GM23338 (cell line): ENCODE results near the gene ECHDC1. TPM values are rescaled to one million over a fixed set of nuclear protein-coding genes. Genes with fewer than 3 reads are reported as not detected.

Experiments used
- ATAC-seq: fragments of 200-7000 bp; cut with Tn5 transposase; 3 replicates; pipeline ENCODE4 v1.9.1; 2020
- DNase-seq: peaks from one replicate; pipeline ENCODE4 v3.0.0-alpha.2; 2015; ENCODE audit warnings: low spot score
- H2AFZ ChIP-seq: fragments of 200-600 bp; sonication (generic); 2 replicates; pipeline ENCODE4 v1.8.0; 2016; ENCODE audit warnings: antibody characterized with exemption, mild to moderate bottlenecking, moderate library complexity
- H3F3A ChIP-seq: fragments of 200-600 bp; sonication (generic); replicated peaks from 2 replicates; pipeline ENCODE4 v1.8.0; 2017; ENCODE audit warnings: antibody characterized with exemption, mixed run types, low read depth
- H3K27ac ChIP-seq: fragments of 200-600 bp; sonication (generic); 2 replicates; pipeline ENCODE4 v1.6.1; 2016; ENCODE audit warnings: low read depth
- H3K27me3 ChIP-seq: fragments of 200-600 bp; sonication (generic); 2 replicates; pipeline ENCODE4 v1.8.0; 2016; ENCODE audit warnings: mild to moderate bottlenecking, mixed run types, moderate library complexity; ENCODE audit not compliant: insufficient read depth
- H3K36me3 ChIP-seq: fragments of 200-600 bp; sonication (generic); 2 replicates; pipeline ENCODE4 v1.8.0; 2016; ENCODE audit warnings: mild to moderate bottlenecking; ENCODE audit not compliant: insufficient read depth
- H3K4me1 ChIP-seq: fragments of 200-600 bp; sonication (generic); 2 replicates; pipeline ENCODE4 v1.8.0; 2016; ENCODE audit warnings: mild to moderate bottlenecking, moderate library complexity; ENCODE audit not compliant: insufficient read depth
- H3K4me2 ChIP-seq: fragments of 200-600 bp; sonication (generic); 2 replicates; pipeline ENCODE4 v1.7.1; 2017; ENCODE audit warnings: mixed run types
- H3K4me3 ChIP-seq: fragments of 200-600 bp; sonication (generic); 2 replicates; pipeline ENCODE4 v1.6.1; 2016; ENCODE audit warnings: mixed run types
- H3K79me2 ChIP-seq: fragments of 200-600 bp; sonication (generic); replicated peaks from 2 replicates; pipeline ENCODE4 v1.8.0; 2017; ENCODE audit warnings: mild to moderate bottlenecking; ENCODE audit not compliant: insufficient read depth
- H3K9me2 ChIP-seq: fragments of 200-600 bp; sonication (generic); 2 replicates; pipeline ENCODE4 v1.8.0; 2017; ENCODE audit not compliant: insufficient read depth
- H4K20me1 ChIP-seq: fragments of 200-600 bp; sonication (generic); replicated peaks from 2 replicates; pipeline ENCODE4 v1.8.0; 2017; ENCODE audit warnings: mild to moderate bottlenecking; ENCODE audit not compliant: insufficient read depth
- H3K27ac Mint-ChIP-seq: 2 replicates; pipeline ENCODE4 v1.8.0; 2020; ENCODE audit warnings: inconsistent platforms, mild to moderate bottlenecking, moderate library complexity, mixed read lengths
- H3K27me3 Mint-ChIP-seq: 3 replicates; pipeline ENCODE4 v1.8.0; 2022; ENCODE audit warnings: low read depth, mild to moderate bottlenecking, moderate library complexity, mixed read lengths, inconsistent platforms; ENCODE audit not compliant: insufficient read depth, poor library complexity
- H3K36me3 Mint-ChIP-seq: 3 replicates; pipeline ENCODE4 v1.8.0; 2021; ENCODE audit warnings: low read depth, mild to moderate bottlenecking, inconsistent platforms, moderate library complexity, mixed read lengths
- H3K4me1 Mint-ChIP-seq: 3 replicates; pipeline ENCODE4 v1.8.0; 2020; ENCODE audit warnings: mild to moderate bottlenecking, inconsistent platforms, mixed read lengths
- H3K4me3 Mint-ChIP-seq: 3 replicates; pipeline ENCODE4 v1.8.0; 2021; ENCODE audit warnings: moderate library complexity, mild to moderate bottlenecking, inconsistent platforms, mixed read lengths
- H3K9me3 Mint-ChIP-seq: 3 replicates; pipeline ENCODE4 v1.8.0; 2020; ENCODE audit warnings: moderate library complexity, mild to moderate bottlenecking, inconsistent platforms, mixed read lengths
- CREB1 ChIP-seq: fragments of 250-450 bp; sonication (Bioruptor Pico); IDR thresholded peaks from 2 replicates; pipeline ENCODE4 v1.5.0; 2020; ENCODE audit warnings: low read depth, mild to moderate bottlenecking, moderate library complexity
- NANOG ChIP-seq: IDR thresholded peaks from 2 replicates; pipeline ENCODE4 v1.6.1; 2016; ENCODE audit warnings: antibody characterized with exemption, borderline replicate concordance
- POLR2AphosphoS5 ChIP-seq: IDR thresholded peaks from 2 replicates; pipeline ENCODE4 v1.6.1; 2016; ENCODE audit warnings: antibody characterized with exemption, low read depth
- ZNF114 ChIP-seq: fragments of 250-450 bp; sonication (Bioruptor Pico); IDR thresholded peaks from 2 replicates; pipeline ENCODE4 v1.5.0; 2020; ENCODE audit warnings: mild to moderate bottlenecking, moderate library complexity
- ZNF331 ChIP-seq: fragments of 250-450 bp; sonication (Bioruptor Pico); IDR thresholded peaks from 2 replicates; pipeline ENCODE4 v1.5.0; 2020; ENCODE audit warnings: low read depth, mild to moderate bottlenecking, moderate library complexity
- ZNF462 ChIP-seq: fragments of 250-450 bp; sonication (Bioruptor Pico); IDR thresholded peaks from 2 replicates; pipeline ENCODE4 v1.5.0; 2020; ENCODE audit warnings: mild to moderate bottlenecking, moderate library complexity
- polyA plus RNA-seq: library from polyadenylated mRNA; unstranded; fragments of >200 nt; fragmentation: Nextera tagmentation; extraction: Ambion mirVana; gene quantifications from 2 replicates; pipeline ENCODE4 v1.2.1, GENCODE V29; 2016
- total RNA-seq: library from RNA; depleted of rRNA; stranded (reverse); fragments of >200 nt; shearing (Covaris generic); gene quantifications from 2 replicates; pipeline ENCODE4 v1.2.3, GENCODE V29; 2014
- TF ChIP-seq, protein P1 (sequence below), 2 experiments: fragments of 200-600 bp in 1 of 2; sonication (generic) in 1 of 2; conservative IDR thresholded peaks; 2 replicates each; pipeline versions ENCODE4 v1.5.1 to v1.6.1; 2016 to 2017; ENCODE audit warnings: antibody characterized with exemption in 2 of 2, low read depth in 2 of 2, mild to moderate bottlenecking in 2 of 2, moderate library complexity in 1 of 2

ECHDC1 gene
- total and polyA plus RNA-seq, 2 experiments from 2014 or later: 65.8 to 98.4 TPM

DNA sequence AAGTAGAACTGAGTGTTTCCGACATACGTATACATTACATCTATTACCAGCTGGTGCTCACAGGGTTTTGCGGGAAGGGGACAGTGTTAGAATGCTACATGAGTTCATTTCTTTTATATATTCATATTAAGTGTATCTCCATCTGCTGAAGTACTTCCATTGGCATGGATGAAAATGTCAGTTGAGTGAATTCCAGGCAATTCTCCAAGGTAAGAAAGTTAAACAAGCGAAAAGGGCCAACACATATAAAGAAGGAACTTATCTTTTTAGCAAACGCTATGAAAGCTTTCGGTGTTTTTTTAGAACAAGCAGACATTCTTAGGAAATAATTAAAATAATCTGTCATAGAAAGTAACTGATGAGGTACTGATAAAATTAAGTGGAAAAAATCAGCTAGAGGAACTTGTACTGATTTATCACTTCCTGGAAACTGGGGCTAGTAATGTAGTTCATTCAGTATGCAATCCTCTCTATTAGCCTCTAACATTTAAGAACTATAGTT, 42.2 kb downstream of the ECHDC1 start:
- Histone ChIP-seq H2AFZ (no peak overlapping the region), H3K27ac (no peak overlapping the region), H3K4me3 (no peak overlapping the region), H3K79me2 (peaks cover 33% of the 10 kb centered on the region), H3K4me1 (no peaks in the 10 kb centered on the region; the same call in 1 of the 2 replicates), H3K4me2 (no peak overlapping the region), H3K36me3 (no peaks in the 10 kb centered on the region), H3K27me3 (no peaks in the 10 kb centered on the region), H3F3A (no peaks in the 10 kb centered on the region), H3K9me2 (no peaks in the 10 kb centered on the region), H4K20me1 (no peaks in the 10 kb centered on the region)
- Mint-ChIP-seq H3K4me3 (no peak overlapping the region), H3K4me1 (peaks cover 7% of the 10 kb centered on the region; the same call in 2 of the 3 replicates), H3K36me3 (peaks cover 30% of the 10 kb centered on the region), H3K9me3 (peaks cover 9% of the 10 kb centered on the region; the same call in 2 of the 3 replicates), H3K27ac (no peak overlapping the region; the same call in 1 of the 2 replicates), H3K27me3 (no peaks in the 10 kb centered on the region)
- ATAC-seq: no peak
- no peak for DNase-seq
- TF ChIP-seq ZNF114 (no peak), ZNF462 (CRISPR knock-in tag) (no peak), POLR2AphosphoS5 (no peak), ZNF331 (CRISPR knock-in tag) (no peak), NANOG (no peak), CREB1 (CRISPR knock-in tag) (no peak)
- TF ChIP-seq, protein P1, sequence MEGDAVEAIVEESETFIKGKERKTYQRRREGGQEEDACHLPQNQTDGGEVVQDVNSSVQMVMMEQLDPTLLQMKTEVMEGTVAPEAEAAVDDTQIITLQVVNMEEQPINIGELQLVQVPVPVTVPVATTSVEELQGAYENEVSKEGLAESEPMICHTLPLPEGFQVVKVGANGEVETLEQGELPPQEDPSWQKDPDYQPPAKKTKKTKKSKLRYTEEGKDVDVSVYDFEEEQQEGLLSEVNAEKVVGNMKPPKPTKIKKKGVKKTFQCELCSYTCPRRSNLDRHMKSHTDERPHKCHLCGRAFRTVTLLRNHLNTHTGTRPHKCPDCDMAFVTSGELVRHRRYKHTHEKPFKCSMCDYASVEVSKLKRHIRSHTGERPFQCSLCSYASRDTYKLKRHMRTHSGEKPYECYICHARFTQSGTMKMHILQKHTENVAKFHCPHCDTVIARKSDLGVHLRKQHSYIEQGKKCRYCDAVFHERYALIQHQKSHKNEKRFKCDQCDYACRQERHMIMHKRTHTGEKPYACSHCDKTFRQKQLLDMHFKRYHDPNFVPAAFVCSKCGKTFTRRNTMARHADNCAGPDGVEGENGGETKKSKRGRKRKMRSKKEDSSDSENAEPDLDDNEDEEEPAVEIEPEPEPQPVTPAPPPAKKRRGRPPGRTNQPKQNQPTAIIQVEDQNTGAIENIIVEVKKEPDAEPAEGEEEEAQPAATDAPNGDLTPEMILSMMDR (conservative IDR thresholded peaks at IDR 0.05; ENCODE audit: low read depth in 2 of 2): no peak
